K562 (cell line): ENCODE results near the gene SVIL.

Experiments
- JUNB ChIP-seq: fragments of 450-650 bp; formaldehyde crosslinking; conservative IDR thresholded peaks from 2 replicates; pipeline ENCODE4 v1.4.0; 2020; ENCODE audit warnings: mild to moderate bottlenecking
- MTA3 ChIP-seq: fragments of 450-650 bp; formaldehyde crosslinking; IDR thresholded peaks from 2 replicates; pipeline ENCODE4 v1.6.1; 2017; ENCODE audit warnings: mild to moderate bottlenecking, borderline replicate concordance
- POU5F1 ChIP-seq: fragments of 150-350 bp; IDR thresholded peaks from 2 replicates; pipeline ENCODE4 v1.6.1; 2014; ENCODE audit warnings: borderline replicate concordance, low read length, low read depth, mild to moderate bottlenecking; ENCODE audit not compliant: partially characterized antibody
- SIN3B ChIP-seq: fragments of 450-650 bp; IDR thresholded peaks from 2 replicates; pipeline ENCODE4 v1.6.1; 2017; ENCODE audit warnings: low read depth, mild to moderate bottlenecking, moderate library complexity
- STAT5B ChIP-seq: fragments of 250-450 bp; sonication (Bioruptor Pico); IDR thresholded peaks from 2 replicates; pipeline ENCODE4 v1.8.0; 2021; ENCODE audit warnings: mild to moderate bottlenecking, inconsistent platforms
- ZFX ChIP-seq: sonication (generic); formaldehyde crosslinking; IDR thresholded peaks from 2 replicates; pipeline ENCODE4 v1.8.0; 2022; ENCODE audit warnings: mild to moderate bottlenecking, missing genetic modification reagents, moderate library complexity
- ZNF253 ChIP-seq: fragments of 250-450 bp; sonication (Bioruptor Pico); conservative IDR thresholded peaks from 2 replicates; pipeline ENCODE4 v1.6.1; 2021; ENCODE audit warnings: mild to moderate bottlenecking
- TF ChIP-seq, protein P1 (sequence below): IDR thresholded peaks from 3 replicates; pipeline ENCODE4 v1.6.1; 2011; ENCODE audit warnings: borderline replicate concordance, mild to moderate bottlenecking, moderate library complexity; ENCODE audit not compliant: insufficient read length; ENCODE audit errors: extremely low read depth

- no peak for TF ChIP-seq SIN3B
- no peak for TF ChIP-seq STAT5B (CRISPR knock-in tag)
- TF ChIP-seq JUNB = no peak
- TF ChIP-seq, protein P1, sequence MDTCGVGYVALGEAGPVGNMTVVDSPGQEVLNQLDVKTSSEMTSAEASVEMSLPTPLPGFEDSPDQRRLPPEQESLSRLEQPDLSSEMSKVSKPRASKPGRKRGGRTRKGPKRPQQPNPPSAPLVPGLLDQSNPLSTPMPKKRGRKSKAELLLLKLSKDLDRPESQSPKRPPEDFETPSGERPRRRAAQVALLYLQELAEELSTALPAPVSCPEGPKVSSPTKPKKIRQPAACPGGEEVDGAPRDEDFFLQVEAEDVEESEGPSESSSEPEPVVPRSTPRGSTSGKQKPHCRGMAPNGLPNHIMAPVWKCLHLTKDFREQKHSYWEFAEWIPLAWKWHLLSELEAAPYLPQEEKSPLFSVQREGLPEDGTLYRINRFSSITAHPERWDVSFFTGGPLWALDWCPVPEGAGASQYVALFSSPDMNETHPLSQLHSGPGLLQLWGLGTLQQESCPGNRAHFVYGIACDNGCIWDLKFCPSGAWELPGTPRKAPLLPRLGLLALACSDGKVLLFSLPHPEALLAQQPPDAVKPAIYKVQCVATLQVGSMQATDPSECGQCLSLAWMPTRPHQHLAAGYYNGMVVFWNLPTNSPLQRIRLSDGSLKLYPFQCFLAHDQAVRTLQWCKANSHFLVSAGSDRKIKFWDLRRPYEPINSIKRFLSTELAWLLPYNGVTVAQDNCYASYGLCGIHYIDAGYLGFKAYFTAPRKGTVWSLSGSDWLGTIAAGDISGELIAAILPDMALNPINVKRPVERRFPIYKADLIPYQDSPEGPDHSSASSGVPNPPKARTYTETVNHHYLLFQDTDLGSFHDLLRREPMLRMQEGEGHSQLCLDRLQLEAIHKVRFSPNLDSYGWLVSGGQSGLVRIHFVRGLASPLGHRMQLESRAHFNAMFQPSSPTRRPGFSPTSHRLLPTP = no peak
- TF ChIP-seq POU5F1 = no peak
- no peak for TF ChIP-seq ZNF253 (CRISPR knock-in tag)
- TF ChIP-seq ZFX = no peak
- no peak for TF ChIP-seq MTA3
Observed at GRCh38 chr10:29620112-29620690, 14.6 kb downstream of the SVIL start.
